ENCODE measurements around the gene CNTN2. TPM values are rescaled to one million over a fixed set of nuclear protein-coding genes. Genes with fewer than 3 reads are reported as not detected.
A peak's percentile ranks its signal among the peaks of the same experiment; 100 is the strongest.

Gene CNTN2
- total and polyA plus RNA-seq, 11 donors: 0.04 to 2.4 (median 0.19) TPM; not detected in 3

- no peaks in the 10 kb centered on the region for H3K9me3 ChIP-seq
- no peaks in the 10 kb centered on the region for H3K4me1 ChIP-seq
- DNase-seq (no peak), ATAC-seq (no peak)
- no peak overlapping the region for H3K4me3 ChIP-seq
- no peak overlapping the region for H3K27ac ChIP-seq
- 75 to 92% (median 82%) methylated on average over 11 of the region's 11 CpGs for WGBS, 4 donors
- H3K36me3 ChIP-seq: no peaks in the 10 kb centered on the region
- peaks cover 0 to 21% (median 3%) of the 10 kb centered on the region in 9 donors for H3K27me3 ChIP-seq
- TF ChIP-seq POLR2A (IDR thresholded peaks at IDR 0.05) (no peak), CTCF (IDR thresholded peaks at IDR 0.05) (no peak)
- intact Hi-C loops (cut with DNase I): no loop called here
These were observed 9.7 kb downstream of the CNTN2 start for GRCh38 chr1:205052690-205053089.

- intact Hi-C loops (cut with DNase I): no loop called here
- TF ChIP-seq POLR2A (IDR thresholded peaks at IDR 0.05) (no peak), CTCF (IDR thresholded peaks at IDR 0.05) (no peak)
- H3K9me3 ChIP-seq: no peaks in the 10 kb centered on the region
- H3K4me1 ChIP-seq: no peaks in the 10 kb centered on the region
- 88 to 90% (median 89%) methylated on average over 5 of the region's 5 CpGs for WGBS, 4 donors
- H3K36me3 ChIP-seq: no peaks in the 10 kb centered on the region
- DNase-seq: no peak
- H3K27ac ChIP-seq: no peak overlapping the region
- peaks cover 0 to 21% (median 0%) of the 10 kb centered on the region in 9 donors for H3K27me3 ChIP-seq
- no peak for ATAC-seq
- no peak overlapping the region for H3K4me3 ChIP-seq
These were observed 10.3 kb downstream of the CNTN2 start for GRCh38 chr1:205053296-205053695.

GRCh38 chr1:205054013-205054412 lies 11.0 kb downstream of the CNTN2 start:
- ATAC-seq: peak in 1 of 4 donors; percentile 11
- no peaks in the 10 kb centered on the region for H3K4me1 ChIP-seq
- intact Hi-C loops (cut with DNase I): no loop called here
- H3K27ac ChIP-seq: no peak overlapping the region
- no peak overlapping the region for H3K4me3 ChIP-seq
- WGBS, 4 donors: 52 to 61% (median 57%) methylated on average over 7 of the region's 7 CpGs
- H3K27me3 ChIP-seq: peaks cover 0 to 21% (median 0%) of the 10 kb centered on the region in 9 donors
- H3K9me3 ChIP-seq: no peaks in the 10 kb centered on the region
- TF ChIP-seq CTCF (IDR thresholded peaks at IDR 0.05) (no peak), POLR2A (IDR thresholded peaks at IDR 0.05) (no peak)
- DNase-seq: no peak
- H3K36me3 ChIP-seq: no peaks in the 10 kb centered on the region

GRCh38 chr1:205056188-205056611 lies 13.2 kb downstream of the CNTN2 start:
- WGBS, 4 donors: 85 to 91% (median 89%) methylated on average over 12 to 13 of the region's 13 CpGs
- Histone ChIP-seq H3K4me3 (no peak overlapping the region), H3K36me3 (no peaks in the 10 kb centered on the region), H3K4me1 (no peaks in the 10 kb centered on the region), H3K9me3 (no peaks in the 10 kb centered on the region), H3K27ac (no peak overlapping the region), H3K27me3 (peaks cover 0 to 21% (median 0%) of the 10 kb centered on the region in 9 donors)
- no peak for TF ChIP-seq CTCF (IDR thresholded peaks at IDR 0.05)
- no peak for TF ChIP-seq POLR2A (IDR thresholded peaks at IDR 0.05)
- ATAC-seq (no peak), DNase-seq (peak in 1 of 5 donors; percentile 31)
- intact Hi-C loops (cut with DNase I): loop anchor here in 1 of 10 donors (5.0 kb wide), 1 partner anchor 64 kb away; no protein-coding TSS in a partner anchor
